OCI-M1 (cell line): Measurements from ENCODE around the gene CC2D1A.

Experiments used
- DNase-seq: peaks from one replicate; lab custom pipeline; 2025; lab: John Stamatoyannopoulos, UW

Gene CC2D1A

DNA sequence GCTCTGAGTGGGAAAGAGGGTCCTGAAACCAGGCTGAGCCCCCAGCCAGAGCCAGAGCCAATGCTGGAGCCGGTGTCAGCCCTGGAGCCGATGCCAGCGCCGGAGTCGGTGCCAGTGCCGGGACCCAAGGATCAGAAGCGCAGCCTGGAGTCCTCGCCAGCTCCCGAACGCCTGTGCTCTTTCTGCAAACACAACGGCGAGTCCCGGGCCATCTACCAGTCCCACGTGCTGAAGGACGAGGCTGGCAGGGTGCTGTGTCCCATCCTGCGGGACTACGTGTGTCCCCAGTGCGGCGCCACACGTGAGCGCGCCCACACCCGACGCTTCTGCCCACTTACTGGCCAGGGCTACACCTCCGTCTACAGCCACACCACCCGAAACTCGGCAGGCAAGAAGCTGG is 28.7 kb upstream of the CC2D1A start:
- no peak for DNase-seq

GRCh38 chr19:13880059-13881043 is 25.6 kb upstream of the CC2D1A start:
- peak; percentile 100 for DNase-seq

GRCh38 chr19:13881251-13881691 is 24.7 kb upstream of the CC2D1A start:
- DNase-seq, result no peak

DNA sequence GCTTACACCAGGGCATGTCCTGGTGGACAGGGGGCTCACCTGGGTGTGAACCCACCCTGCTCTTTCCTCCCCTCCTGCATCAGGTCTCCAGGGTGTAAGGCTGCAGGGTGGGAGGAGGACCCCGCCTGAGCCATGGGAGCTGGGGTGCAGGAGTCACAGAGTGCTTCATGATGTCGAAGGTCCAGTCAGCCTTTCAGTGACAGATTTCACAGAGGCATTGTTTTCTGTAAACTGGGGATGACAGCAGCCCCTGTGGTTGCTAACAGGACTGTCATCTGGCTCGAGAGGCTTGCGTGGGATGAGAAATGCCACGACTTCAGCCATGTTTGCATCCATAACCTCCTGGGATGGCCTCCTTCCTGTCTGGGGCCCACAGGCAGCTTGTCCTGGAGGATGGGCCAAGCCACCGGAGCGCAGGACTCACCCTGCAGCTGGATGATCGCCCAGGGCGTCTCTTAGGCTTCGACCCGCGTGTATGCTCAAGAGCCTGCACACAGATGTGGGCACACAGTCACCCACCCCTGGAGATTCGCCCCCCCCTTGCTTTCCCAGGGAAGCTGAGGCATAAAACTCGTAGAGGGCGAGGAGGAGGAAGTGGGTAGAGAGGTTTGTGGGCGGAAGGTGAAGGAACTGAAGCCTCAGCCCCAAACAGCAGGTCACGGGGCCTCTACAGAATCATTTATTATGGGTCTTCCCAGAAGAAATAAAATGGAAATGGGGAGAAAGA is 24.1 kb upstream of the CC2D1A start:
- peak; percentile 77 for DNase-seq

DNA sequence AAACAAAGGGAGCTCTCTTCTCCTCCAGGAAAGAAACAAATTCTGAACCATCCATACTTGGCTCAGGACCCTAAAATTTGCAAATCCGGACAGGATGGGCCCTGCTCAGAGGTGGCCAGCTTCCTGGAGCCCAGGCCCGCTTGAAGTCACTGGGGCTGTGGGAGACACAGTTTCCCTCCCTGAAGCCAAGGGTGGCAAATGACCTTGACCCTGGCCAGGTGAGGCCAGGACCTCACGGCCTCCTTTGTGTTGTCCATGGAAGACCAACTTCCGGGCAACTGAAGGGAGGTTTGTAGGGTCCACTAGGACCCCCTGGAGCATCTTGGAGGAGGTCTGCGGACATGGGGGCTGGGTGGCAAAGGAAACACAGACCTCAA is 23.6 kb upstream of the CC2D1A start:
- no peak for DNase-seq

GRCh38 chr19:13882836-13883235 is 23.2 kb upstream of the CC2D1A start:
- no peak for DNase-seq

- DNase-seq, result no peak
Observed at GRCh38 chr19:13883516-13884064, 22.4 kb upstream of the CC2D1A start.

DNA sequence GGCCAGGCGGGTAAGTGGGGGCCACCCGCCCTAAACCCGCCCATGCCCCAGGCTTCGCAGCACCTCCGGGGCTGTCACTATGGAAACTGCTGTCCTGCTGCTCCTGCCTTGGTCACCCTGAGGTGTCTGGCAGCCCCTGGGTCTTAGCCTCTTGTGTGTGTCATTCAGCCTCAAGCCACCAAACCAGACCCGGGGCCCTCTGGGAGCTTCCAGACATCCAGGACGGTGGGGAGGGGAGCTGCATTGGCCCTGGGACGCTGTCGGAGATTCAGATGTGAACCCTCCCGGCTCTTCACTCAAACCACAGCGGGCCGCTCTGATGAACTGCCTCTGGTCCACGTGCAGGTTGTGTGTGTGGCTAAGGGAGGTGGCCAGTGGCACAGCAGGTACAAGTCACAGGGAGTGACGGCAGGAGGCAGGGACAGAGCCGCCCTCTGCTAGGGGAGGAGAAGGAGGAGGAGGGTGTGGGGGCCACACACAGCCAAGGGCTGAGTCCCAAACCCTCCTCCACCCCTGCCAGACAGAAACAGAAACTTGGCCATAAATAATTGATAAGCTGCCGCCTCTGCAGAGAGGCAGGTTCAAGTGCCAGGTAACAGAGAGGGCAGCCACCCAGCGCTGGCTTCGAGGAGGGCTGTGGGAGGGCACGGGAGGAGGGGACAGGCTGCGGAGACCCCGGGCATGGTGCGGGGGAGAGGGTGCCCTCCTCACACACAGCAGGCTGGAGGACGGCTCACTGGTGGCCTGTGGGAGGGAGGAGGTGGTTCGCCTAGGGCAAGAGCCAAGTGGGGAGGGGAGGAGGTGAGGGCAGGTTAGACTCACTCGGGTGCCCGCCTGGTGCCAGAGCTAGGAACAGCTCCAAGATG is 21.0 kb upstream of the CC2D1A start:
- peak; percentile 71 for DNase-seq

GRCh38 chr19:13885826-13886365 is 20.1 kb upstream of the CC2D1A start:
- no peak for DNase-seq

DNA sequence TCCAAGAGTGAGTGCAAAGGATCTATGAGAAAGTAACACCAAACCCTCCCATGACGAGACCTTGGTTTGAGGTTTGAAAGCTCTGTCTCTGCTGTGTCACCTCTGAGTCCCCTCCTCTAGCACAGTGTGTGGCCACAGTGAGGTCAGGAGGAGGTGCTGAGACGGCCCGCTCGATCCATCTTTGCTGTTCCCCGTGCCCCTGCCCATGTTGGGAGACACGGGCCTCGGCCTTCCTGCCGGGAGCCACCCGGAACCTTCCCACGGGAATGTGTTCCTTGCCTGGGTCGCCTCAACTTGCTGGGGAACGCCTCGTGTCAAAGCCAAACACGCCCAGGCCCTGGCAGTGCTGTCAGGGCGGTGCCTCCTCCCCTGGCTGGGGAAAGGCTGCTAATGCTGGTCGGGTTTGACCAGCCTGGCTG is 19.0 kb upstream of the CC2D1A start:
- peak; percentile 80 for DNase-seq

GRCh38 chr19:13887517-13887916 is 18.5 kb upstream of the CC2D1A start:
- DNase-seq, result peak; percentile 72

- DNase-seq, result no peak
Observed at GRCh38 chr19:13888281-13888680, 17.7 kb upstream of the CC2D1A start.

DNA sequence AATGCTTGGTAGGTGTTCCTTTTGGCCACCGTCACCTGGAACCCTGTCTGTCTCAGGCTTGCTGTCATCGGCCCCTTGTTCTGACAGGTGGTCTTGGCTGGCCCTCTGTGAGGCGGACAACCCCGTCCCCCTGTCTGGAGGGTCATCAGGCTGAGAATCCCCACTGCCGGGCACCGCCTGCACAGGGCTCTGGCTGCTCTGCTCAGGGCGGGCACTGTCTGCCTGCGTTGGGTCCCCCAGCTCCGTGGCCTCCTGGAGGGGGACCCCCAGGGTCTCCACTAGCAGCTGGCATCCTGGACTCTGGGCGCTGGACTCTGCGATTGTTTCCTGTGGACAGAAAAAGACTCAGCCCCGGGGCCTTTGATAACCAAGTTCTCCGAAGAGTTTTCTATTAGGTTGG is 15.9 kb upstream of the CC2D1A start:
- DNase-seq, result no peak

GRCh38 chr19:13892870-13893269 is 13.1 kb upstream of the CC2D1A start:
- no peak for DNase-seq

GRCh38 chr19:13894552-13894951 is 11.4 kb upstream of the CC2D1A start:
- DNase-seq, result no peak

DNA sequence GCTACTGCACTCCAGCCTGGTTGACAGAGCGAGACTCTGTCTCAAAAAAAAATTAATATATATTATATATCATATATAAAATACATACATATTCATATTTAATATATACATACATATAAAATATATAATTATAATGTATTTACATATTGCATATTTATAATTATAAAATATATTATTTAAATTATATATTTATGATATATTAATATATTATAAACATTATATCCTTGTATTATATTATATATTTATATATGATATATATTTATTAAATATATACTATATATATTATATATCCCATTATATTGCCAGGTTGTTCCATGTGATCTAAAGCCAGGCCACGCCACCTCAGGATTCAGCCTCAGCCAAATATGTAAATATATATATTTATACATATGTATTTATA is 9.8 kb upstream of the CC2D1A start:
- DNase-seq, result no peak

DNA sequence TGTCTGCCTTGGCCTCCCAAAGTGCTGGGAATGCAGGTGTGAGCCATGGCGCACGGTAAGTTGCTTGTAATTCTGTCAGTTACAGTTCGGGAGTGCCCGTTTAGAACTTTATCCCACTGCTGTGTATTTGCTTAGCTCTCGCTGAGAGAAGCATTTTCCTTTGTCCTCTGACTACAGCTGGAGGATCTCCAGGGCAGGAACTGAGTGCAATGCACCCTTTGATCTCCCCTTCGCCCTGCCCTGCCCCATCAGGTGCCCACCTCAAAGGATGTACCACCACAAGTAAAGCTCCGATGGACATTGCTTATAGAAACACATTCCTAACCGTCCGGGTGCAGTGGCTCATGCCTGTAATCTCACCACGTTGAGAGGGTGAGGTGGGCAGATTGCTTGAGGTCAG is 6.6 kb upstream of the CC2D1A start:
- no peak for DNase-seq

- no peak for DNase-seq
Observed at GRCh38 chr19:13899912-13900584, 6.0 kb upstream of the CC2D1A start.

DNA sequence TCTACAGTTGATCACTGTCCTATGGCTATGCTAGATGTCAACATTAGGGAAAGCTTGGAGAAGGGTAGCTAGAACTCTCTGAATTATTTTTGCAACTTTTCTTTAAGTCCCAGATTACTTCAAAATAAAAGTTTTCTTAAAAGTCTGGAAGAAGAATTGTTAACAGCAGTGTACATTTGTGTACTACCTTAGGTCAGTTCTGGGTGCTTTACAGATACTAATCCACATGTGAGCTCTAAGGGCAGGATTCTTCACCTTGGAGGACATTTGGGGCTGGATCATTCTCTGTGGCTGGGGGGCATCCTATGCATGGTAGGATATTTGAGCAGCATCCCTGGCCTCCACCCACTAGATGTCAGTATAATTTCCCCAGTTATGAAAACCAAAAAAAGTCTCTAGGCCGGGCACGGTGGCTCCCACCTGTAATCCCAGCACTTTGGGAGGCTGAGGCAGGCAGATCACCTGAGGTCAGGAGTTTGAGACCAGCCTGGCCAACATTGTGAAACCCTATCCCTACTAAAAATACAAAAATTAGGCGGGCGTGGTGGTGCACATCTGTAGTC is 2.9 kb upstream of the CC2D1A start:
- peak; percentile 97 for DNase-seq

DNA sequence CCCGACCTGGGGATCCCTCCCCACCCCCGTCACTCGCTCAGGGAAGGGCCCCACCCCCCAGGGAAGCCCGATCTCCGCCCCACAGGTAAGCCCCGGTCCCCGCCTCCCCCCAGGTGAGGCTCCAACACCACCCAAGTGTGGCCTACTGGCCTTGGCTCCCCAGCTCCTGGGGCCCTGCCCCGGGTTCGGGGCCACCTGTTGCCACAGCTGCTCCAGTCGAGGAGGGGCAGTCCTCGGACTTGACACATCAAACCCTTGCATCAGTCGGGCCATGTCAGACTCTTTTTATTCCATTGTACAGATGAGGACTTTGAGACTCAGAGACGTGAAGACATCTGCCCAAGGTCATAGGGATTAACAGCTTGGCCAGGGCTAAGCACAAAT is 512 bp downstream of the CC2D1A start:
- peak; percentile 78 for DNase-seq

- DNase-seq, result no peak
Observed at GRCh38 chr19:13906910-13907309, 909 bp downstream of the CC2D1A start.
